Muscle layer of colon (tissue), 2 donors: Measurements from ENCODE around the gene MAB21L1.

Experiments
- H3K27ac ChIP-seq: one replicate; pipeline ENCODE4 v1.7.0; 2013; ENCODE audit warnings: low read depth, mild to moderate bottlenecking, low read length, moderate library complexity
- H3K27me3 ChIP-seq, 2 donors: one replicate each; pipeline ENCODE4 v1.7.0; 2013; ENCODE audit warnings: low read length in 2 of 2, mild to moderate bottlenecking in 2 of 2; ENCODE audit not compliant: insufficient read depth in 2 of 2, control insufficient read depth in 1 of 2
- H3K36me3 ChIP-seq: one replicate; pipeline ENCODE4 v1.7.0; 2013; ENCODE audit warnings: mild to moderate bottlenecking, low read length; ENCODE audit not compliant: insufficient read depth
- H3K4me1 ChIP-seq: one replicate; pipeline ENCODE4 v1.7.0; 2013; ENCODE audit warnings: mild to moderate bottlenecking, low read length; ENCODE audit not compliant: insufficient read depth
- H3K4me3 ChIP-seq, 2 donors: one replicate each; pipeline ENCODE4 v1.7.0; 2013; ENCODE audit warnings: low read length in 2 of 2, low read depth in 1 of 2, mild to moderate bottlenecking in 1 of 2, moderate library complexity in 1 of 2
- H3K9ac ChIP-seq: one replicate; pipeline ENCODE4 v1.7.0; 2013; ENCODE audit warnings: low read length
- H3K9me3 ChIP-seq: one replicate; pipeline ENCODE4 v1.7.0; 2013; ENCODE audit warnings: mild to moderate bottlenecking, low read length
- donor health status: abdominal sarcoma.
- donor health status: Adenocarcinoma of cecum.

Gene MAB21L1

GRCh38 chr13:35475960-35476943, at the start of gene MAB21L1:
TSS of gene MAB21L1 (minus strand) at chr13:35476689. CDS start at chr13:35476138, 551 bp downstream.
- Histone ChIP-seq H3K27ac (no peak within 1 kb of the TSS), H3K9me3 (no peaks in the 10 kb centered on the region), H3K36me3 (no peaks in the 10 kb centered on the region), H3K4me3 (peak within 1 kb of the TSS; percentile 25 to 51), H3K9ac (no peak within 1 kb of the TSS), H3K4me1 (no peaks in the 10 kb centered on the region), H3K27me3 (no peaks in the 10 kb centered on the region)

- Histone ChIP-seq H3K4me1 (no peaks in the 10 kb centered on the region), H3K9ac (no peak overlapping the region), H3K27ac (no peak overlapping the region), H3K4me3 (no peak overlapping the region), H3K36me3 (no peaks in the 10 kb centered on the region), H3K27me3 (no peaks in the 10 kb centered on the region), H3K9me3 (no peaks in the 10 kb centered on the region)
Observed at GRCh38 chr13:35524171-35524570, 47.7 kb upstream of the MAB21L1 start.

GRCh38 chr13:35518337-35518946, 42.0 kb upstream of the MAB21L1 start:
- no peaks in the 10 kb centered on the region for H3K9me3 ChIP-seq
- H3K36me3 ChIP-seq, result no peaks in the 10 kb centered on the region
- H3K27ac ChIP-seq, result no peak overlapping the region
- no peak overlapping the region for H3K4me3 ChIP-seq
- H3K9ac ChIP-seq, result no peak overlapping the region
- H3K4me1 ChIP-seq, result no peaks in the 10 kb centered on the region
- H3K27me3 ChIP-seq, result no peaks in the 10 kb centered on the region

- Histone ChIP-seq H3K27me3 (no peaks in the 10 kb centered on the region), H3K4me3 (no peak overlapping the region), H3K36me3 (no peaks in the 10 kb centered on the region), H3K9me3 (no peaks in the 10 kb centered on the region), H3K9ac (no peak overlapping the region), H3K27ac (no peak overlapping the region), H3K4me1 (no peaks in the 10 kb centered on the region)
Observed at GRCh38 chr13:35514801-35515502, 38.5 kb upstream of the MAB21L1 start.

- Histone ChIP-seq H3K27me3 (no peaks in the 10 kb centered on the region), H3K4me1 (no peaks in the 10 kb centered on the region), H3K9ac (no peak overlapping the region), H3K27ac (no peak overlapping the region), H3K9me3 (no peaks in the 10 kb centered on the region), H3K36me3 (no peaks in the 10 kb centered on the region), H3K4me3 (no peak overlapping the region)
Observed at GRCh38 chr13:35514061-35514477, 37.6 kb upstream of the MAB21L1 start.

- no peaks in the 10 kb centered on the region for H3K4me1 ChIP-seq
- no peaks in the 10 kb centered on the region for H3K36me3 ChIP-seq
- no peak overlapping the region for H3K9ac ChIP-seq
- no peaks in the 10 kb centered on the region for H3K9me3 ChIP-seq
- no peaks in the 10 kb centered on the region for H3K27me3 ChIP-seq
- no peak overlapping the region for H3K4me3 ChIP-seq
- H3K27ac ChIP-seq, result no peak overlapping the region
Observed at GRCh38 chr13:35512271-35512920, 35.9 kb upstream of the MAB21L1 start.

GRCh38 chr13:35502456-35502855, 26.0 kb upstream of the MAB21L1 start:
- peaks cover 21% of the 10 kb centered on the region for H3K4me1 ChIP-seq
- no peaks in the 10 kb centered on the region for H3K9me3 ChIP-seq
- no peaks in the 10 kb centered on the region for H3K36me3 ChIP-seq
- no peaks in the 10 kb centered on the region for H3K27me3 ChIP-seq
- no peak overlapping the region for H3K4me3 ChIP-seq
- H3K27ac ChIP-seq, result no peak overlapping the region
- H3K9ac ChIP-seq, result no peak overlapping the region

- H3K27ac ChIP-seq, result no peak overlapping the region
- H3K9me3 ChIP-seq, result no peaks in the 10 kb centered on the region
- H3K27me3 ChIP-seq, result no peaks in the 10 kb centered on the region
- peaks cover 21% of the 10 kb centered on the region for H3K4me1 ChIP-seq
- no peaks in the 10 kb centered on the region for H3K36me3 ChIP-seq
- no peak overlapping the region for H3K9ac ChIP-seq
- no peak overlapping the region for H3K4me3 ChIP-seq
Observed at GRCh38 chr13:35501661-35502235, 25.3 kb upstream of the MAB21L1 start.

GRCh38 chr13:35500144-35500543, 23.7 kb upstream of the MAB21L1 start:
- Histone ChIP-seq H3K27me3 (no peaks in the 10 kb centered on the region), H3K4me1 (peaks cover 21% of the 10 kb centered on the region), H3K9ac (no peak overlapping the region), H3K9me3 (no peaks in the 10 kb centered on the region), H3K27ac (no peak overlapping the region), H3K4me3 (no peak overlapping the region), H3K36me3 (no peaks in the 10 kb centered on the region)

- Histone ChIP-seq H3K36me3 (no peaks in the 10 kb centered on the region), H3K4me3 (no peak overlapping the region), H3K9ac (no peak overlapping the region), H3K27me3 (no peaks in the 10 kb centered on the region), H3K9me3 (no peaks in the 10 kb centered on the region), H3K27ac (no peak overlapping the region), H3K4me1 (peaks cover 21% of the 10 kb centered on the region)
Observed at GRCh38 chr13:35499676-35500075, 23.2 kb upstream of the MAB21L1 start.
